A549 (cell line): Measurements from ENCODE around the gene ACTA2.

ENCODE experiments used
- EP300 ChIP-seq, 2 experiments: fragments of >200 bp; sonication (Bioruptor Twin); formaldehyde crosslinking; IDR thresholded peaks; 2 replicates in 1 of 2; 3 replicates in 1 of 2; pipeline ENCODE4 v1.6.1; 2016 to 2017
- NR3C1 ChIP-seq: fragments of >200 bp; sonication (Bioruptor Twin); formaldehyde crosslinking; IDR thresholded peaks from 3 replicates; pipeline ENCODE4 v1.6.1; 2017

GRCh38 chr10:88938039-88938438, 14.5 kb downstream of the ACTA2 start:
- TF ChIP-seq NR3C1 = no peak
- no peak for TF ChIP-seq EP300 (IDR thresholded peaks at IDR 0.05)
